Adipocyte (in vitro differentiated cells): ENCODE results near the gene INHBA.
A peak's percentile ranks its signal among the peaks of the same experiment; 100 is the strongest.

Experiments used
- DNase-seq: peaks from one replicate; pipeline ENCODE4 v3.0.0-alpha.2; 2015; ENCODE audit warnings: low read depth
- H3K27me3 ChIP-seq: replicated peaks from 2 replicates; pipeline ENCODE4 v1.7.0; 2013; ENCODE audit warnings: mild to moderate bottlenecking, low read length, moderate library complexity; ENCODE audit not compliant: control insufficient read depth, insufficient read depth
- H3K36me3 ChIP-seq: 2 replicates; pipeline ENCODE4 v1.7.0; 2013; ENCODE audit warnings: low read length, mild to moderate bottlenecking, moderate library complexity; ENCODE audit not compliant: control insufficient read depth, insufficient read depth, severe bottlenecking
- H3K4me1 ChIP-seq: 2 replicates; pipeline ENCODE4 v1.7.0; 2013; ENCODE audit warnings: mild to moderate bottlenecking, low read length, moderate library complexity; ENCODE audit not compliant: control insufficient read depth, insufficient read depth
- H3K4me3 ChIP-seq: 2 replicates; pipeline ENCODE4 v1.7.0; 2013; ENCODE audit warnings: mild to moderate bottlenecking, low read length, moderate library complexity
- H3K9ac ChIP-seq: 2 replicates; pipeline ENCODE4 v1.7.0; 2013; ENCODE audit warnings: mild to moderate bottlenecking, low read length, moderate library complexity
- H3K9me3 ChIP-seq: 2 replicates; pipeline ENCODE4 v1.7.0; 2013; ENCODE audit warnings: mild to moderate bottlenecking, low read length, moderate library complexity; ENCODE audit not compliant: control insufficient read depth

Gene INHBA

DNA sequence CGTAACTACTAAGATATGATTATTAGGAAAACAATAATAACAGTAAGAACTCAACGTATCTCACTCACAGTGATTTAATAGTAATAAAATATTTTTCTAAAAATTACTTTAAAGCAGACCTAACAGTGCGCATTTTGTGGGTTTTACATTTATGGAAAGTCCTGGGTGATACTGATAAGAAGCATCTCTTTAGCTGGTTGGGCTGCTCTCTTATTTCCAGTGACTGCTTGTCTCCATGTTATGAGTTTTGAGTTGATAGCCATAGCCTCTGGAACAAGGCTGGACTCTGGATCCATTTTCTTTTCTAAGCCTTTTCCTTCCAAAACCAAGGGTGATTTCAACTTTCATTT lies 29.5 kb upstream of the INHBA start:
- Histone ChIP-seq H3K9me3 (no peaks in the 10 kb centered on the region), H3K36me3 (no peaks in the 10 kb centered on the region), H3K27me3 (no peaks in the 10 kb centered on the region), H3K4me3 (no peak overlapping the region), H3K9ac (no peak overlapping the region), H3K4me1 (peaks cover 4% of the 10 kb centered on the region)
- no peak for DNase-seq

- H3K27me3 ChIP-seq, result no peaks in the 10 kb centered on the region
- H3K36me3 ChIP-seq, result no peaks in the 10 kb centered on the region
- H3K4me3 ChIP-seq, result no peak overlapping the region
- no peak overlapping the region for H3K9ac ChIP-seq
- DNase-seq, result peak; percentile 61
- no peaks in the 10 kb centered on the region for H3K9me3 ChIP-seq
- peaks cover 4% of the 10 kb centered on the region for H3K4me1 ChIP-seq
Observed at GRCh38 chr7:41731493-41732435, 28.9 kb upstream of the INHBA start.

- Histone ChIP-seq H3K27me3 (no peaks in the 10 kb centered on the region), H3K4me3 (no peak overlapping the region), H3K9ac (no peak overlapping the region), H3K36me3 (no peaks in the 10 kb centered on the region), H3K4me1 (no peaks in the 10 kb centered on the region), H3K9me3 (no peaks in the 10 kb centered on the region)
- no peak for DNase-seq
Observed at GRCh38 chr7:41730668-41731067, 27.8 kb upstream of the INHBA start.

GRCh38 chr7:41730161-41730560 lies 27.3 kb upstream of the INHBA start:
- no peak overlapping the region for H3K9ac ChIP-seq
- no peaks in the 10 kb centered on the region for H3K4me1 ChIP-seq
- no peaks in the 10 kb centered on the region for H3K27me3 ChIP-seq
- no peak overlapping the region for H3K4me3 ChIP-seq
- no peaks in the 10 kb centered on the region for H3K36me3 ChIP-seq
- no peak for DNase-seq
- H3K9me3 ChIP-seq, result no peaks in the 10 kb centered on the region

DNA sequence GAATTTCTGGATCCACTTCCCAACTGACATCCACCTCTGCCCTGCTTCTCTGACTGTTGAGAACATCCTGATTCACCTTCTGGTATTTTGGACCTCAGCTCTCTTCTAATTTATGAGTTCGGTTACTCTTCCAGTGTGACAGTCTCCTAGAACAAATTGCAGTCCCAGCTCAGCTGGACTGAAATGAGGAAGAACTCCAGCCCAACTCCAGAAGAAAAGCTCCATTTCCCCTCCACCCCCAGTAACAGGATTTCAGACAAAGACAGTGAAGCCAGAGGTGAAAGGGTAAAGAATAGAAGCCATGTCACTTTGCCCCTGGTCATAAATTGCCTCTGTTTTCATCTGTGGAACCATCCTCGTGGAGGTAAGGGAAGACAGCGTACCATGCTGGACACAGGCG lies 26.2 kb upstream of the INHBA start:
- DNase-seq, result no peak
- H3K36me3 ChIP-seq, result no peaks in the 10 kb centered on the region
- H3K27me3 ChIP-seq, result no peaks in the 10 kb centered on the region
- H3K9ac ChIP-seq, result no peak overlapping the region
- H3K4me1 ChIP-seq, result no peaks in the 10 kb centered on the region
- no peaks in the 10 kb centered on the region for H3K9me3 ChIP-seq
- H3K4me3 ChIP-seq, result no peak overlapping the region

DNA sequence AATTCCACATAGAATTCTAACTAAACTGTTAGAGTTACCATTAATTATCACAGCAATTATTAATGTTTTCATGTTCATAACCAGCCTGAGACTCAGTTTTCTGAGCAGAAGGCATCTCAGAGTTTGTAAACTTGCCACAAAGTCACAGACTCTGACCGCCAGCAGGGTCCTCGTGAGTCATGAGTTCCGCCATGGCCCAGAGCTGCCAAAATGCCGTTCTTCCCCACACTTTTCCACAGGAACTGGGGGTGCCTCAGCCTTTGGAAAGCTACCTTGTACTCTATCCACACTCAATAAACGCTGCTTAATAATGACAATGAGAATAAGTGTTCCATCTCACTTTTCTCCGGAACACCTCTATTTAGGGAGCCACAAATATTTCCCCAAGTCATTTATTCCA lies 22.1 kb upstream of the INHBA start:
- no peak overlapping the region for H3K4me3 ChIP-seq
- no peaks in the 10 kb centered on the region for H3K27me3 ChIP-seq
- no peaks in the 10 kb centered on the region for H3K36me3 ChIP-seq
- no peak for DNase-seq
- no peaks in the 10 kb centered on the region for H3K4me1 ChIP-seq
- no peak overlapping the region for H3K9ac ChIP-seq
- no peaks in the 10 kb centered on the region for H3K9me3 ChIP-seq

DNA sequence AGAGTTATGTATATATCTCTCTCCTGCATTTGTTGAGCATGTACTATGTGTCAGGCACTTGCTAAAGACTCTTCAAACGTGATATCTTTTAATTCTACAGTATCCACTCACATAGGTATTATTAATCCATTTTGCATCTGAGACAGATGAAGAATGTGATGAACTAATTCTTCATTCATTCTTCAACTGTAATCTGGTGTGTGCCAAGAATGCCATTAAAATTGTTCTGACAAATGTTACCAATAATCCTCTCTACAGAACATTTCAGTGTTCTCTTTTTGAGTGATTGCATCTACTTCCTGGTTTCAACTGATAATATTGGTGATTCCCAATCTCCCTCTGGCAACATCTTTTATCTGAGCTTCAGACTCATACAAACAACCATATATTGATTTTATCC lies 18.0 kb upstream of the INHBA start:
- Histone ChIP-seq H3K36me3 (no peaks in the 10 kb centered on the region), H3K4me3 (no peak overlapping the region), H3K27me3 (no peaks in the 10 kb centered on the region), H3K9ac (no peak overlapping the region), H3K4me1 (no peaks in the 10 kb centered on the region), H3K9me3 (no peaks in the 10 kb centered on the region)
- no peak for DNase-seq

GRCh38 chr7:41720046-41720445 lies 17.2 kb upstream of the INHBA start:
- H3K4me1 ChIP-seq, result no peaks in the 10 kb centered on the region
- DNase-seq, result no peak
- H3K36me3 ChIP-seq, result no peaks in the 10 kb centered on the region
- no peak overlapping the region for H3K9ac ChIP-seq
- H3K4me3 ChIP-seq, result no peak overlapping the region
- no peaks in the 10 kb centered on the region for H3K27me3 ChIP-seq
- no peaks in the 10 kb centered on the region for H3K9me3 ChIP-seq

GRCh38 chr7:41716691-41717090 lies 13.8 kb upstream of the INHBA start:
- Histone ChIP-seq H3K4me3 (no peak overlapping the region), H3K4me1 (no peaks in the 10 kb centered on the region)

DNA sequence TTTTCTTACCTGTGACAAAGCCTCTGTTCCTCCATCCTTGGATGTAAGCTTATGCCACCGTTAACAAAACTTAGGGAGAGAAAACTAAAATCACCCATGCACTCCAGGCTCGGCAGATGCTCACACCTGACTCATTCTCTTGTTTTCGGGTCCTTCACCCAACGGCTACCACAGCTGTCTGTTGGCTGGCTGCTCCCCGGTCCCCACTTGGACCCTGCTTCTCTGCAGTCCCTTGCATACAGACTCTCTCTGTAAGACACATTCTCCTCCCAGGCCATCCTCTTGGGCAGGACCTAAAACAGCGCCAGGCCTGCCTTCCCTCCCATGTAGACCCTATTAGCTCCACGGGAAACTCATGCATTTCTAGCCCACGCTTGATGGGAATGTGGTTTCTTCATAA lies 12.1 kb upstream of the INHBA start:
- H3K4me3 ChIP-seq, result no peak overlapping the region
- H3K27me3 ChIP-seq, result no peaks in the 10 kb centered on the region
- no peaks in the 10 kb centered on the region for H3K4me1 ChIP-seq
- DNase-seq, result no peak
- H3K9me3 ChIP-seq, result no peaks in the 10 kb centered on the region
- H3K36me3 ChIP-seq, result no peaks in the 10 kb centered on the region
- no peak overlapping the region for H3K9ac ChIP-seq

More at GRCh38 chr7:41716691-41717090, 13.8 kb upstream of the INHBA start:
- Histone ChIP-seq H3K27me3 (no peaks in the 10 kb centered on the region), H3K9me3 (no peaks in the 10 kb centered on the region), H3K9ac (no peak overlapping the region), H3K36me3 (no peaks in the 10 kb centered on the region)
- no peak for DNase-seq

DNA sequence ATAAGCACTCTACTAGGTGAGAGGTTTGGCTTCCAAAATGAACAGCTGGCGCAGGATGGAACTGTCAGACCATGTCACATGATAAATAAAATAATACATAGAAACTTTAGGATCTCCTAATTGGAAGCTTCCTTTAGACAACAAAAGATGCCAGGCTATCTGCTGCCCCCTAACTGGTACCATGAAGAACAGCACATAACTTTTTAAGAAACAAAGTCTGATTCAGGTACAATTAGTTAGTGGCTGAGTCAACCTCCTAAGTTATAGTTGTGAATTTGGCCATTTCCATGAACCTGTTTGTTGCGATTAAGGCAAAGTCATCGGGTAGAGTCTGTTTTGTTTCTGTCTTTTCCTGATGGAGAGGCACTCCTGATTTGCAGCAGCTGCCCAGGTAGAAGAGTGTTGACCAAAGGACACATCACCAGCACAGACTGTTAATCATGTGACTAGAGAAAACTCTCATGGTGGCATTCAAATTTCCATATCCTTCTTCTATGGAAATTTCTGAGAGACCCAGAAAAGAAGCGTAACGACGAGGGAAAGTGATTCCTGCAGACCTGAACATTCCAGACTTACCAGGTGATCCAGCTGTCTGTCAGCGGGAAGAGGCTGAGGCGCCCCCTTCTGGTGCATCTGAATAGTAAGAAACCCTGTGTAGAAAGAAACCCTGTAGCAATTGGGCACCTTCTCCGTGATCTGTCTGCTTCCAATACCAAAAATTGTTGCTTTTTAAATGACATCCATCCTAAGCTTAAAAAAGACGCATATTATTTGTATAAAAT lies 8.6 kb upstream of the INHBA start:
- H3K9me3 ChIP-seq, result no peaks in the 10 kb centered on the region
- no peak overlapping the region for H3K4me3 ChIP-seq
- no peaks in the 10 kb centered on the region for H3K4me1 ChIP-seq
- no peaks in the 10 kb centered on the region for H3K27me3 ChIP-seq
- peak; percentile 52 for DNase-seq
- no peaks in the 10 kb centered on the region for H3K36me3 ChIP-seq
- H3K9ac ChIP-seq, result no peak overlapping the region
